Neural cell (in vitro differentiated cells): ENCODE data around the gene OTUD5. TPM values are rescaled to one million over a fixed set of nuclear protein-coding genes. Genes with fewer than 3 reads are reported as not detected.

Experiments used
- H2AFZ ChIP-seq: fragments of 200-600, 300-800 bp; sonication (generic), shearing (Covaris generic); 2 replicates; pipeline ENCODE4 v1.6.0; 2014; ENCODE audit warnings: low read depth, mild to moderate bottlenecking, antibody characterized with exemption, low read length, moderate library complexity
- H3F3A ChIP-seq: fragments of 200-600 bp; shearing (Covaris generic); 2 replicates; pipeline ENCODE4 v1.6.1; 2016; ENCODE audit warnings: mild to moderate bottlenecking, moderate library complexity, mixed read lengths, antibody characterized with exemption, low read length; ENCODE audit not compliant: insufficient read depth, poor library complexity, severe bottlenecking
- H3K27ac ChIP-seq: fragments of 200-600, 300-800 bp; sonication (generic), shearing (Covaris generic); 2 replicates; pipeline ENCODE4 v1.5.1; 2014; ENCODE audit warnings: mild to moderate bottlenecking, low read length, moderate library complexity
- H3K27me3 ChIP-seq: fragments of 300-800, 200-600 bp; sonication (generic), shearing (Covaris generic); 2 replicates; pipeline ENCODE4 v1.6.0; 2014; ENCODE audit warnings: mild to moderate bottlenecking, low read depth, low read length, moderate library complexity; ENCODE audit not compliant: insufficient read depth
- H3K36me3 ChIP-seq: fragments of 300-800, 200-600 bp; sonication (generic), shearing (Covaris generic); 2 replicates; pipeline ENCODE4 v1.5.1; 2014; ENCODE audit warnings: mild to moderate bottlenecking, antibody characterized with exemption, low read length, moderate library complexity; ENCODE audit not compliant: insufficient read depth
- H3K4me2 ChIP-seq: fragments of 300-800, 200-600 bp; sonication (generic), shearing (Covaris generic); 2 replicates; pipeline ENCODE4 v1.6.0; 2014; ENCODE audit warnings: mild to moderate bottlenecking, low read length
- H3K4me3 ChIP-seq: fragments of 300-800, 200-600 bp; sonication (generic), shearing (Covaris generic); 2 replicates; pipeline ENCODE4 v1.5.1; 2014; ENCODE audit warnings: mild to moderate bottlenecking, low read length, moderate library complexity
- H3K79me2 ChIP-seq: fragments of 200-600 bp; shearing (Covaris generic); replicated peaks from 2 replicates; pipeline ENCODE4 v1.6.0; 2014; ENCODE audit warnings: mild to moderate bottlenecking, low read length, moderate library complexity; ENCODE audit not compliant: insufficient read depth
- H3K9ac ChIP-seq: fragments of 300-800, 200-600 bp; sonication (generic), shearing (Covaris generic); 2 replicates; pipeline ENCODE4 v1.6.1; 2016; ENCODE audit warnings: mild to moderate bottlenecking, low read length, mixed read lengths
- H3K9me2 ChIP-seq: fragments of 200-600 bp; shearing (Covaris generic); 2 replicates; pipeline ENCODE4 v1.6.1; 2016; ENCODE audit warnings: mild to moderate bottlenecking, low read length, mixed read lengths; ENCODE audit not compliant: insufficient read depth
- H3K9me3 ChIP-seq: fragments of 200-600, 300-800 bp; sonication (generic), shearing (Covaris generic); 2 replicates; pipeline ENCODE4 v1.6.1; 2016; ENCODE audit warnings: mild to moderate bottlenecking, mixed run types, low read length, moderate library complexity, mixed read lengths
- H4K20me1 ChIP-seq: fragments of 200-600 bp; shearing (Covaris generic); 2 replicates; pipeline ENCODE4 v1.6.1; 2016; ENCODE audit warnings: mild to moderate bottlenecking, mixed run types; ENCODE audit not compliant: insufficient read depth
- CTCF ChIP-seq: fragments of 450-650 bp; IDR thresholded peaks from 2 replicates; pipeline ENCODE4 v1.5.1; 2014; ENCODE audit warnings: antibody characterized with exemption, mild to moderate bottlenecking, moderate library complexity; ENCODE audit not compliant: poor library complexity, severe bottlenecking
- EP300 ChIP-seq: fragments of 450-650 bp; conservative IDR thresholded peaks from 2 replicates; pipeline ENCODE4 v1.6.1; 2014; ENCODE audit warnings: antibody characterized with exemption, mild to moderate bottlenecking, moderate library complexity; ENCODE audit not compliant: poor library complexity, severe bottlenecking
- EZH2 ChIP-seq: fragments of 200-600, 300-800 bp; shearing (Covaris generic), sonication (generic); IDR thresholded peaks from 2 replicates; pipeline ENCODE4 v1.6.1; 2014; ENCODE audit warnings: antibody characterized with exemption, low read length, borderline replicate concordance, mild to moderate bottlenecking; ENCODE audit not compliant: insufficient read depth, poor library complexity, severe bottlenecking
- MXI1 ChIP-seq: fragments of 450-650 bp; conservative IDR thresholded peaks from 2 replicates; pipeline ENCODE4 v1.6.1; 2014; ENCODE audit warnings: antibody characterized with exemption, mild to moderate bottlenecking; ENCODE audit not compliant: poor library complexity, severe bottlenecking
- POLR2AphosphoS5 ChIP-seq: IDR thresholded peaks from 2 replicates; pipeline ENCODE4 v1.6.1; 2012
- RAD21 ChIP-seq: fragments of 450-650 bp; conservative IDR thresholded peaks from 2 replicates; pipeline ENCODE4 v1.6.1; 2014; ENCODE audit warnings: antibody characterized with exemption, mild to moderate bottlenecking, moderate library complexity
- REST ChIP-seq: IDR thresholded peaks from 2 replicates; pipeline ENCODE4 v1.6.1; 2012; ENCODE audit warnings: borderline replicate concordance
- SMC3 ChIP-seq: fragments of 450-650 bp; conservative IDR thresholded peaks from 2 replicates; pipeline ENCODE4 v1.6.1; 2014; ENCODE audit warnings: antibody characterized with exemption, mild to moderate bottlenecking, moderate library complexity; ENCODE audit not compliant: poor library complexity
- TAF1 ChIP-seq: IDR thresholded peaks from 2 replicates; pipeline ENCODE4 v1.6.1; 2012; ENCODE audit warnings: low read depth
- polyA plus RNA-seq: library from polyadenylated mRNA; depleted of rRNA; stranded (reverse); fragments of >200 nt; gene quantifications from 2 replicates; pipeline ENCODE4 v1.2.3, GENCODE V29; 2014

OTUD5 gene
- polyA plus RNA-seq, 1 donor from 2014 or later = 34.3 TPM

- H3K27me3 ChIP-seq = no peaks in the 10 kb centered on the region
- no peak overlapping the region for H3K4me3 ChIP-seq
- no peaks in the 10 kb centered on the region for H3K9me3 ChIP-seq
- no peaks in the 10 kb centered on the region for H3K79me2 ChIP-seq
- H3K9me2 ChIP-seq = no peaks in the 10 kb centered on the region
- H3F3A ChIP-seq = no peaks in the 10 kb centered on the region
- no peak overlapping the region for H2AFZ ChIP-seq
- H4K20me1 ChIP-seq = no peaks in the 10 kb centered on the region
- no peak overlapping the region for H3K27ac ChIP-seq
- no peak overlapping the region for H3K9ac ChIP-seq
- no peak overlapping the region for H3K4me2 ChIP-seq
- TF ChIP-seq TAF1 (no peak), SMC3 (no peak), CTCF (no peak), EZH2 (no peak), RAD21 (no peak), MXI1 (no peak), POLR2AphosphoS5 (no peak), EP300 (no peak), REST (no peak)
- H3K36me3 ChIP-seq = no peaks in the 10 kb centered on the region
These were observed 17.7 kb downstream of the OTUD5 start for GRCh38 chrX:48939524-48940228.

GRCh38 chrX:48938721-48939425, 18.5 kb downstream of the OTUD5 start:
- Histone ChIP-seq H3K4me2 (no peak overlapping the region), H3K36me3 (no peaks in the 10 kb centered on the region), H3K4me3 (no peak overlapping the region), H3K27ac (no peak overlapping the region), H2AFZ (no peak overlapping the region), H3K79me2 (no peaks in the 10 kb centered on the region), H4K20me1 (no peaks in the 10 kb centered on the region), H3K9me3 (no peaks in the 10 kb centered on the region), H3K9ac (no peak overlapping the region), H3K9me2 (no peaks in the 10 kb centered on the region), H3F3A (no peaks in the 10 kb centered on the region), H3K27me3 (no peaks in the 10 kb centered on the region)
- no peak for TF ChIP-seq MXI1
- TF ChIP-seq REST = no peak
- no peak for TF ChIP-seq EZH2
- no peak for TF ChIP-seq EP300
- no peak for TF ChIP-seq RAD21
- no peak for TF ChIP-seq TAF1
- TF ChIP-seq CTCF = no peak
- TF ChIP-seq SMC3 = no peak
- no peak for TF ChIP-seq POLR2AphosphoS5
